GM12878 (cell line): Measurements from ENCODE around the gene GIMAP8. TPM values are rescaled to one million over a fixed set of nuclear protein-coding genes. Genes with fewer than 3 reads are reported as not detected.
A peak's percentile ranks its signal among the peaks of the same experiment; 100 is the strongest.

Experiments
- ATAC-seq: fragments of 200-7000 bp; cut with Tn5 transposase; 3 replicates; pipeline ENCODE4 v1.9.1; 2020; ENCODE audit warnings: mild to moderate bottlenecking, moderate library complexity
- BruUV-seq: library from RNA; stranded (reverse); fragments of 400-500 nt; replicated peaks from 2 replicates; lab custom pipeline; 2021; lab: Mats Ljungman, UMichigan
- CTCF ChIA-PET: fragments of 300-600 bp; sonication (Branson Sonifier 250); formaldehyde crosslinking; extraction: SDS; loops from one replicate; lab custom pipeline; 2021; ENCODE audit warnings: inconsistent platforms; lab: Yijun Ruan, JAX
- POLR2A ChIA-PET: fragments of 350-600 bp; formaldehyde crosslinking; extraction: SDS; loops from one replicate; lab custom pipeline; 2021; ENCODE audit warnings: inconsistent platforms; lab: Charles Lee
- RAD21 ChIA-PET: fragments of 300-600 bp; sonication (Branson Sonifier 250); formaldehyde crosslinking; loops from one replicate; lab custom pipeline; 2023; ENCODE audit warnings: antibody characterized with exemption; ENCODE audit not compliant: unreplicated experiment; lab: Charles Lee
- SMC1A ChIA-PET: fragments of 300-600 bp; sonication (Branson Sonifier 250); formaldehyde crosslinking; loops from one replicate; lab custom pipeline; 2023; ENCODE audit not compliant: unreplicated experiment, uncharacterized antibody; lab: Charles Lee
- DNase-seq: peaks from one replicate; pipeline ENCODE4 v3.0.0-alpha.2; 2011; ENCODE audit warnings: low read depth, low spot score
- FAIRE-seq: peaks from 3 replicates; lab custom pipeline; 2011; peaks lifted over from hg19 to GRCh38; lab: Jason Lieb, UNC
- H2AFZ ChIP-seq: 2 replicates; pipeline ENCODE4 v1.6.0; 2011; ENCODE audit warnings: low read depth, low read length, control low read depth; ENCODE audit not compliant: control insufficient read depth
- H3K27ac ChIP-seq: 2 replicates; pipeline ENCODE4 v1.5.1; 2011; ENCODE audit warnings: control low read depth; ENCODE audit not compliant: control insufficient read depth, insufficient read depth
- H3K27me3 ChIP-seq, 2 experiments: replicated peaks in 1 of 2; 2 replicates each; pipeline versions ENCODE4 v1.6.0 to v1.6.1; 2011; ENCODE audit warnings: low read length in 1 of 2; ENCODE audit not compliant: control insufficient read depth in 2 of 2, insufficient read depth in 2 of 2
- H3K36me3 ChIP-seq, 2 experiments: 2 replicates each; pipeline ENCODE4 v1.5.1; 2011; ENCODE audit warnings: low read length in 1 of 2; ENCODE audit not compliant: control insufficient read depth in 2 of 2, insufficient read depth in 2 of 2
- H3K4me1 ChIP-seq: 2 replicates; pipeline ENCODE4 v1.6.1; 2011; ENCODE audit warnings: mild to moderate bottlenecking, low read length, moderate library complexity, mixed read lengths; ENCODE audit not compliant: control insufficient read depth, insufficient read depth
- H3K4me2 ChIP-seq: 2 replicates; pipeline ENCODE4 v1.6.0; 2011; ENCODE audit warnings: control low read depth; ENCODE audit not compliant: control insufficient read depth, insufficient read depth
- H3K4me3 ChIP-seq: fragments of 200-600 bp; sonication (generic); 2 replicates; pipeline ENCODE4 v1.5.1; 2016
- H3K79me2 ChIP-seq: 2 replicates; pipeline ENCODE4 v1.6.0; 2011; ENCODE audit warnings: low read length; ENCODE audit not compliant: control insufficient read depth, insufficient read depth
- H3K9ac ChIP-seq: 2 replicates; pipeline ENCODE4 v1.8.0; 2011; ENCODE audit warnings: low read length, control low read depth, mixed read lengths; ENCODE audit not compliant: control insufficient read depth, insufficient read depth
- H3K9me3 ChIP-seq: replicated peaks from 3 replicates; pipeline ENCODE4 v1.5.1; 2011; ENCODE audit warnings: mild to moderate bottlenecking, low read length; ENCODE audit not compliant: control insufficient read depth, insufficient read depth
- H4K20me1 ChIP-seq: 2 replicates; pipeline ENCODE4 v1.6.0; 2011; ENCODE audit not compliant: control insufficient read depth, insufficient read depth
- BCL11A ChIP-seq: IDR thresholded peaks from 2 replicates; pipeline ENCODE4 v1.6.1; 2011; ENCODE audit warnings: low read depth, low read length
- BMI1 ChIP-seq: fragments of 450-650 bp; IDR thresholded peaks from 2 replicates; pipeline ENCODE4 v1.6.1; 2016; ENCODE audit warnings: mild to moderate bottlenecking, moderate library complexity, borderline replicate concordance
- CHD2 ChIP-seq: IDR thresholded peaks from 2 replicates; pipeline ENCODE4 v1.6.1; 2011; ENCODE audit warnings: low read depth, low read length, improper control_type of control experiment, borderline replicate concordance
- CHD4 ChIP-seq: fragments of 200-600 bp; sonication (generic); IDR thresholded peaks from 2 replicates; pipeline ENCODE4 v1.6.1; 2016; ENCODE audit warnings: mild to moderate bottlenecking
- DPF2 ChIP-seq: fragments of 450-650 bp; IDR thresholded peaks from 2 replicates; pipeline ENCODE4 v1.6.1; 2017; ENCODE audit warnings: mild to moderate bottlenecking
- KLF5 ChIP-seq: fragments of 450-650 bp; IDR thresholded peaks from 2 replicates; pipeline ENCODE4 v1.6.1; 2014; ENCODE audit warnings: mild to moderate bottlenecking; ENCODE audit not compliant: partially characterized antibody
- PML ChIP-seq: IDR thresholded peaks from 2 replicates; pipeline ENCODE4 v1.6.1; 2012; ENCODE audit warnings: low read length, inconsistent platforms
- POU2F2 ChIP-seq: IDR thresholded peaks from 3 replicates; pipeline ENCODE4 v1.6.1; 2011; ENCODE audit warnings: low read depth, mild to moderate bottlenecking, low read length, borderline replicate concordance
- WRNIP1 ChIP-seq: IDR thresholded peaks from 2 replicates; pipeline ENCODE4 v1.6.1; 2011; ENCODE audit warnings: low read depth, low read length, improper control_type of control experiment, borderline replicate concordance
- YBX1 ChIP-seq: fragments of 450-650 bp; IDR thresholded peaks from 2 replicates; pipeline ENCODE4 v1.6.1; 2016; ENCODE audit warnings: antibody characterized with exemption
- ZNF687 ChIP-seq: fragments of 450-650 bp; IDR thresholded peaks from 2 replicates; pipeline ENCODE4 v1.6.1; 2017; ENCODE audit warnings: mild to moderate bottlenecking, moderate library complexity
- WGBS: methylation state at CpG from one replicate; pipeline ENCODE4 v1.1.6; 2016; ENCODE audit warnings: low lambda C conversion rate; ENCODE audit not compliant: insufficient replicate concordance, insufficient coverage; ENCODE audit errors: missing lambda C conversion rate; 5-methylcytosine and 5-hydroxymethylcytosine counted together
- in situ Hi-C: fragments of 300-500 bp; cut with MboI; formaldehyde crosslinking; loops from 9 replicates; pipeline ENCODE4 v1.14.3; 2018; ENCODE audit warnings: mixed read lengths
- intact Hi-C: fragments of 100-400 bp; cut with micrococcal nuclease; formaldehyde crosslinking; loops from one replicate; pipeline ENCODE4 v1.14.2; 2022; ENCODE audit not compliant: unreplicated experiment
- polyA plus RNA-seq, 11 experiments: library from polyadenylated mRNA; depleted of rRNA in 4 of 11; unstranded in 6 of 11; stranded (reverse) in 5 of 11; fragments of >200 nt; fragmentation: Nextera tagmentation in 4 of 11; fragmentation: Illumina TruSeq in 1 of 11; extraction: Ambion mirVana in 4 of 11; extraction: Trizol in 1 of 11; gene quantifications; 1 replicate in 1 of 11; 2 replicates in 10 of 11; pipeline versions ENCODE4 v1.2.1 to v1.2.3, GENCODE V29; 2011 to 2016; ENCODE audit warnings: inconsistent platforms in 2 of 11, missing spikeins in 2 of 11, low read depth in 1 of 11
- total RNA-seq, 4 experiments: library from RNA; depleted of rRNA in 3 of 4; stranded (reverse); fragments of >200 nt in 3 of 4; fragmentation: Illumina TruSeq in 1 of 4; extraction: Trizol in 1 of 4; gene quantifications; 2 replicates each; pipeline versions ENCODE4 v1.2.1 to v1.2.3, GENCODE V29; 2013 to 2021

The GIMAP8 gene
- total and polyA plus RNA-seq, 10 of the 15 experiments (the other 5 are each of a cell fraction or from before 2014, with no cell fraction given) = 0.66 to 9.7 (median 4.7) TPM

- Histone ChIP-seq H2AFZ (no peak overlapping the region), H3K27ac (peak overlapping the region; percentile 89), H3K36me3 (peaks cover 0 to 2% of the 10 kb centered on the region in 2 experiments; a peak in 2 of 4 replicates), H3K27me3 (no peaks in the 10 kb centered on the region), H3K9ac (peak overlapping the region; percentile 85; the same call in 1 of the 2 replicates), H3K4me1 (peaks cover 46% of the 10 kb centered on the region), H3K4me3 (peak overlapping the region; percentile 91), H3K9me3 (no peaks in the 10 kb centered on the region), H3K4me2 (peak overlapping the region; percentile 87), H3K79me2 (peaks cover 4% of the 10 kb centered on the region), H4K20me1 (no peaks in the 10 kb centered on the region)
- ATAC-seq (no peak), FAIRE-seq (no peak), DNase-seq (no peak)
- RAD21 ChIA-PET = interaction anchor here (0.7 to 3.6 kb wide), 18 partner anchors 11 to 83 kb away, joined by 3 to 33 read pairs (median 8); partner anchors contain the start of genes ACTR3C, GIMAP8, LRRC61 and REPIN1
- CTCF ChIA-PET = interaction anchor here (0.8 to 11.6 kb wide), 18 partner anchors 13 to 473 kb away, joined by 3 to 72 read pairs (median 6); partner anchors contain the start of gene REPIN1
- intact Hi-C loops = no loop called here
- no TSS peak for BruUV-seq
- in situ Hi-C loops = loop anchor here (25.0 kb wide), 1 partner anchor 344 kb away; no protein-coding TSS in a partner anchor
- SMC1A ChIA-PET = interaction anchor here (0.8 to 7.4 kb wide), 22 partner anchors 11 to 87 kb away, joined by 3 to 48 read pairs (median 7); partner anchors contain the start of genes ACTR3C and REPIN1
- 0% methylated on average over 2 of the region's 2 CpGs for WGBS
- POLR2A ChIA-PET = interaction anchor here (0.7 to 5.9 kb wide), 16 partner anchors 21 to 679 kb away, joined by 3 to 89 read pairs (median 5); partner anchors contain the start of genes REPIN1 and ZNF862
- TF ChIP-seq KLF5 (no peak), CHD2 (0 out of 2 replicates have a peak, but pooled peaks have one; percentile 35)
These were observed 44.2 kb upstream of the GIMAP8 start for GRCh38 chr7:150406312-150406566.

GRCh38 chr7:150406567-150407421 is 43.6 kb upstream of the GIMAP8 start:
- Histone ChIP-seq H3K4me1 (peaks cover 42% of the 10 kb centered on the region), H3K79me2 (peaks cover 4% of the 10 kb centered on the region), H3K4me2 (peak overlapping the region; percentile 87), H3K9me3 (no peaks in the 10 kb centered on the region), H3K4me3 (peak overlapping the region; percentile 91), H4K20me1 (no peaks in the 10 kb centered on the region), H2AFZ (peak overlapping the region; percentile 22; the same call in 1 of the 2 replicates), H3K27me3 (no peaks in the 10 kb centered on the region), H3K36me3 (peaks cover 0 to 2% of the 10 kb centered on the region in 2 experiments; a peak in 2 of 4 replicates), H3K27ac (peak overlapping the region; percentile 89), H3K9ac (peak overlapping the region; percentile 85; the same call in 1 of the 2 replicates)
- ChIA-PET POLR2A (interaction anchor here (0.7 to 5.9 kb wide), 18 partner anchors 12 to 678 kb away, joined by 3 to 89 read pairs (median 5); partner anchors contain the start of genes GIMAP6 and REPIN1), RAD21 (interaction anchor here (0.7 to 3.6 kb wide), 20 partner anchors 13 to 259 kb away, joined by 3 to 33 read pairs (median 6); partner anchors contain the start of genes ACTR3C, GIMAP8, LRRC61 and REPIN1), CTCF (interaction anchor here (0.6 to 11.6 kb wide), 21 partner anchors 12 to 361 kb away, joined by 3 to 72 read pairs (median 5); partner anchors contain the start of gene REPIN1), SMC1A (interaction anchor here (0.7 to 7.4 kb wide), 23 partner anchors 10 to 86 kb away, joined by 3 to 48 read pairs (median 5); partner anchors contain the start of genes ACTR3C and REPIN1)
- in situ Hi-C loops (loop anchor here (25.0 kb wide), 1 partner anchor 344 kb away; no protein-coding TSS in a partner anchor), intact Hi-C loops (no loop called here)
- TSS peak; percentile 53 for BruUV-seq
- DNase-seq = peak; percentile 86
- 0% methylated on average over 10 of the region's 10 CpGs for WGBS
- FAIRE-seq = peak; percentile 100
- peak; percentile 63 for ATAC-seq
- TF ChIP-seq ZNF687 = peak; percentile 95
- TF ChIP-seq CHD4 = no peak
- TF ChIP-seq WRNIP1 = no peak
- TF ChIP-seq PML = no peak
- 0 out of 2 replicates have a peak, but pooled peaks have one; percentile 46 for TF ChIP-seq BCL11A
- TF ChIP-seq DPF2 = peak; percentile 74
- TF ChIP-seq POU2F2 = no peak
- TF ChIP-seq BMI1 = peak; percentile 42; the same call in 1 of the 2 replicates
- TF ChIP-seq YBX1 = no peak
